GM12878 (cell line): ENCODE results near the gene PXDC1. TPM values are rescaled to one million over a fixed set of nuclear protein-coding genes. Genes with fewer than 3 reads are reported as not detected.

Experiments used
- ATAC-seq: fragments of 200-7000 bp; cut with Tn5 transposase; 3 replicates; pipeline ENCODE4 v1.9.1; 2020; ENCODE audit warnings: mild to moderate bottlenecking, moderate library complexity
- BruUV-seq: library from RNA; stranded (reverse); fragments of 400-500 nt; replicated peaks from 2 replicates; lab custom pipeline; 2021; lab: Mats Ljungman, UMichigan
- CTCF ChIA-PET: fragments of 300-600 bp; sonication (Branson Sonifier 250); formaldehyde crosslinking; extraction: SDS; loops from one replicate; lab custom pipeline; 2021; ENCODE audit warnings: inconsistent platforms; lab: Yijun Ruan, JAX
- POLR2A ChIA-PET: fragments of 350-600 bp; formaldehyde crosslinking; extraction: SDS; loops from one replicate; lab custom pipeline; 2021; ENCODE audit warnings: inconsistent platforms; lab: Charles Lee
- RAD21 ChIA-PET: fragments of 300-600 bp; sonication (Branson Sonifier 250); formaldehyde crosslinking; loops from one replicate; lab custom pipeline; 2023; ENCODE audit warnings: antibody characterized with exemption; ENCODE audit not compliant: unreplicated experiment; lab: Charles Lee
- SMC1A ChIA-PET: fragments of 300-600 bp; sonication (Branson Sonifier 250); formaldehyde crosslinking; loops from one replicate; lab custom pipeline; 2023; ENCODE audit not compliant: unreplicated experiment, uncharacterized antibody; lab: Charles Lee
- DNase-seq: peaks from one replicate; pipeline ENCODE4 v3.0.0-alpha.2; 2011; ENCODE audit warnings: low read depth, low spot score
- FAIRE-seq: peaks from 3 replicates; lab custom pipeline; 2011; peaks lifted over from hg19 to GRCh38; lab: Jason Lieb, UNC
- H2AFZ ChIP-seq: 2 replicates; pipeline ENCODE4 v1.6.0; 2011; ENCODE audit warnings: low read depth, low read length, control low read depth; ENCODE audit not compliant: control insufficient read depth
- H3K27ac ChIP-seq: 2 replicates; pipeline ENCODE4 v1.5.1; 2011; ENCODE audit warnings: control low read depth; ENCODE audit not compliant: control insufficient read depth, insufficient read depth
- H3K27me3 ChIP-seq, 2 experiments: replicated peaks in 1 of 2; 2 replicates each; pipeline versions ENCODE4 v1.6.0 to v1.6.1; 2011; ENCODE audit warnings: low read length in 1 of 2; ENCODE audit not compliant: control insufficient read depth in 2 of 2, insufficient read depth in 2 of 2
- H3K36me3 ChIP-seq, 2 experiments: 2 replicates each; pipeline ENCODE4 v1.5.1; 2011; ENCODE audit warnings: low read length in 1 of 2; ENCODE audit not compliant: control insufficient read depth in 2 of 2, insufficient read depth in 2 of 2
- H3K4me1 ChIP-seq: 2 replicates; pipeline ENCODE4 v1.6.1; 2011; ENCODE audit warnings: mild to moderate bottlenecking, low read length, moderate library complexity, mixed read lengths; ENCODE audit not compliant: control insufficient read depth, insufficient read depth
- H3K4me2 ChIP-seq: 2 replicates; pipeline ENCODE4 v1.6.0; 2011; ENCODE audit warnings: control low read depth; ENCODE audit not compliant: control insufficient read depth, insufficient read depth
- H3K4me3 ChIP-seq: fragments of 200-600 bp; sonication (generic); 2 replicates; pipeline ENCODE4 v1.5.1; 2016
- H3K79me2 ChIP-seq: 2 replicates; pipeline ENCODE4 v1.6.0; 2011; ENCODE audit warnings: low read length; ENCODE audit not compliant: control insufficient read depth, insufficient read depth
- H3K9ac ChIP-seq: 2 replicates; pipeline ENCODE4 v1.8.0; 2011; ENCODE audit warnings: low read length, control low read depth, mixed read lengths; ENCODE audit not compliant: control insufficient read depth, insufficient read depth
- H3K9me3 ChIP-seq: replicated peaks from 3 replicates; pipeline ENCODE4 v1.5.1; 2011; ENCODE audit warnings: mild to moderate bottlenecking, low read length; ENCODE audit not compliant: control insufficient read depth, insufficient read depth
- H4K20me1 ChIP-seq: 2 replicates; pipeline ENCODE4 v1.6.0; 2011; ENCODE audit not compliant: control insufficient read depth, insufficient read depth
- ATF7 ChIP-seq: fragments of 450-650 bp; IDR thresholded peaks from 2 replicates; pipeline ENCODE4 v1.6.1; 2016; ENCODE audit warnings: low read depth, mild to moderate bottlenecking
- GABPA ChIP-seq: IDR thresholded peaks from 2 replicates; pipeline ENCODE4 v1.6.1; 2014; ENCODE audit warnings: antibody characterized with exemption, low read depth, mild to moderate bottlenecking, inconsistent platforms
- MXI1 ChIP-seq: fragments of 150-350 bp; IDR thresholded peaks from 2 replicates; pipeline ENCODE4 v1.6.1; 2011; ENCODE audit warnings: low read depth, mild to moderate bottlenecking, inconsistent platforms, low read length, improper control_type of control experiment
- MYC ChIP-seq: IDR thresholded peaks from 2 replicates; pipeline ENCODE4 v1.6.1; 2011; ENCODE audit warnings: mild to moderate bottlenecking, low read length, moderate library complexity, inconsistent platforms; ENCODE audit not compliant: insufficient read depth, insufficient replicate concordance, insufficient read length, severe bottlenecking
- RBBP5 ChIP-seq: fragments of 200-600 bp; sonication (generic); conservative IDR thresholded peaks from 2 replicates; pipeline ENCODE4 v1.6.1; 2016
- TARDBP ChIP-seq: IDR thresholded peaks from 2 replicates; pipeline ENCODE4 v1.6.1; 2016; ENCODE audit warnings: borderline replicate concordance
- ZSCAN29 ChIP-seq: fragments of 450-650 bp; IDR thresholded peaks from 2 replicates; pipeline ENCODE4 v1.6.1; 2017; ENCODE audit warnings: mild to moderate bottlenecking, moderate library complexity
- WGBS: methylation state at CpG from one replicate; pipeline ENCODE4 v1.1.6; 2016; ENCODE audit warnings: low lambda C conversion rate; ENCODE audit not compliant: insufficient replicate concordance, insufficient coverage; ENCODE audit errors: missing lambda C conversion rate; 5-methylcytosine and 5-hydroxymethylcytosine counted together
- in situ Hi-C: fragments of 300-500 bp; cut with MboI; formaldehyde crosslinking; loops from 9 replicates; pipeline ENCODE4 v1.14.3; 2018; ENCODE audit warnings: mixed read lengths
- intact Hi-C: fragments of 100-400 bp; cut with micrococcal nuclease; formaldehyde crosslinking; loops from one replicate; pipeline ENCODE4 v1.14.2; 2022; ENCODE audit not compliant: unreplicated experiment
- polyA plus RNA-seq, 11 experiments: library from polyadenylated mRNA; depleted of rRNA in 4 of 11; unstranded in 6 of 11; stranded (reverse) in 5 of 11; fragments of >200 nt; fragmentation: Nextera tagmentation in 4 of 11; fragmentation: Illumina TruSeq in 1 of 11; extraction: Ambion mirVana in 4 of 11; extraction: Trizol in 1 of 11; gene quantifications; 1 replicate in 1 of 11; 2 replicates in 10 of 11; pipeline versions ENCODE4 v1.2.1 to v1.2.3, GENCODE V29; 2011 to 2016; ENCODE audit warnings: inconsistent platforms in 2 of 11, missing spikeins in 2 of 11, low read depth in 1 of 11
- total RNA-seq, 4 experiments: library from RNA; depleted of rRNA in 3 of 4; stranded (reverse); fragments of >200 nt in 3 of 4; fragmentation: Illumina TruSeq in 1 of 4; extraction: Trizol in 1 of 4; gene quantifications; 2 replicates each; pipeline versions ENCODE4 v1.2.1 to v1.2.3, GENCODE V29; 2013 to 2021
- TF ChIP-seq, protein P1 (sequence below): IDR thresholded peaks from 2 replicates; pipeline ENCODE4 v1.6.1; 2012; ENCODE audit warnings: low read depth, low read length, improper control_type of control experiment
- TF ChIP-seq, protein P2 (sequence below): fragments of 450-650 bp; IDR thresholded peaks from 2 replicates; pipeline ENCODE4 v1.6.1; 2018; ENCODE audit warnings: borderline replicate concordance, mild to moderate bottlenecking; ENCODE audit not compliant: partially characterized antibody
- TF ChIP-seq, protein P3 (sequence below): fragments of 450-650 bp; formaldehyde crosslinking; IDR thresholded peaks from 2 replicates; pipeline ENCODE4 v1.4.0; 2022; ENCODE audit warnings: mild to moderate bottlenecking, moderate library complexity
- TF ChIP-seq, protein P4 (sequence below): IDR thresholded peaks from 2 replicates; pipeline ENCODE4 v1.6.1; 2011; ENCODE audit warnings: borderline replicate concordance, low read depth, mild to moderate bottlenecking, moderate library complexity, mixed read lengths, low read length; ENCODE audit not compliant: insufficient read depth; ENCODE audit errors: extremely low read length
- TF ChIP-seq, protein P5 (sequence below): fragments of 450-650 bp; IDR thresholded peaks from 2 replicates; pipeline ENCODE4 v1.6.1; 2017; ENCODE audit warnings: antibody characterized with exemption, mild to moderate bottlenecking, moderate library complexity

Gene PXDC1
- total and polyA plus RNA-seq, 10 of the 15 experiments (the other 5 are each of a cell fraction or from before 2014, with no cell fraction given), result 0.03 to 0.72 (median 0.32) TPM; not detected in 2

DNA sequence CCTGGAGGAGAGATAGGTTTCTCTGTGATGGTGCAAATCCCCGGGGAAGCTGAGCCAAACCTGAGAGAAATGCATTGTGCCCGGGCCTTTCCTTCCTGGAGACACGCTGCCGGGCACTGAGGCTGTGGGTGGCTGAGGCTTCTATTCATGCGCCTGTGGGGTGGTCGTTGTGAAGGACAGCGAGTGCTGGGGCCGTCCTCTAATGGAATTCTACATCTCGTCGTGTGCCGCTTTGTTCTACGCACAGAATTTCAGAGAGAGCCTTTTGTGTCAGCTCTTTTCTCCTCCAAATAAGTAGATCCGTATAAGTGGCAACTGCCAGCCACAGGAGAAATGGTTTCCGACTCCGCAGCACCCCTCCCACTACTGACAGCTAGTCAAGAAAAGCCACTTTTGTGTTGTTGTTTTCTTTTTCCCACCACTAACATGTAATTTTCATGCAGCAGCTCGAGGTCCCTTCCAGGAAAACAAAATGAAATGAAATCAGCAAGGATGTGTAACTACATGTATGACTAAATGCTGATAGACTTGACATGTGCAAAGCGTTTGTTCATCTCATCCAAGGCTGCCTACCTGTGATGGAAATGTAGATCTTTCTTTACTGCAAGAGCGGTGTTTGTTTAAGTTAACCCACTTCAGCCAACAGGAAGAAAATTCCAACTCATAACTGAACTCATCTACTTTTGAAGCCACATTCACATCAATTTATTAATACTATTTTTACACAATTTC, 26.4 kb upstream of the PXDC1 start:
- POLR2A ChIA-PET, result no interaction called here
- Histone ChIP-seq H3K4me3 (no peak overlapping the region), H2AFZ (no peak overlapping the region), H3K4me2 (no peak overlapping the region), H3K9me3 (no peaks in the 10 kb centered on the region), H3K9ac (no peak overlapping the region), H3K27me3 (peaks cover 0 to 1% of the 10 kb centered on the region in 2 experiments; a peak in 2 of 4 replicates), H3K27ac (no peak overlapping the region), H4K20me1 (no peaks in the 10 kb centered on the region), H3K4me1 (no peaks in the 10 kb centered on the region), H3K79me2 (no peaks in the 10 kb centered on the region), H3K36me3 (no peaks in the 10 kb centered on the region)
- no peak for ATAC-seq
- no TSS peak for BruUV-seq
- no peak for FAIRE-seq
- SMC1A ChIA-PET, result no interaction called here
- RAD21 ChIA-PET, result no interaction called here
- 45% methylated on average over 18 of the region's 18 CpGs for WGBS
- no peak for DNase-seq
- in situ Hi-C loops, result no loop called here
- intact Hi-C loops, result no loop called here
- CTCF ChIA-PET, result no interaction called here
- no peak for TF ChIP-seq GABPA
- no peak for TF ChIP-seq MYC
- TF ChIP-seq ZSCAN29, result no peak
- TF ChIP-seq, protein P1, sequence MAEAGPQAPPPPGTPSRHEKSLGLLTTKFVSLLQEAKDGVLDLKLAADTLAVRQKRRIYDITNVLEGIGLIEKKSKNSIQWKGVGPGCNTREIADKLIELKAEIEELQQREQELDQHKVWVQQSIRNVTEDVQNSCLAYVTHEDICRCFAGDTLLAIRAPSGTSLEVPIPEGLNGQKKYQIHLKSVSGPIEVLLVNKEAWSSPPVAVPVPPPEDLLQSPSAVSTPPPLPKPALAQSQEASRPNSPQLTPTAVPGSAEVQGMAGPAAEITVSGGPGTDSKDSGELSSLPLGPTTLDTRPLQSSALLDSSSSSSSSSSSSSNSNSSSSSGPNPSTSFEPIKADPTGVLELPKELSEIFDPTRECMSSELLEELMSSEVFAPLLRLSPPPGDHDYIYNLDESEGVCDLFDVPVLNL, result no peak
- no peak for TF ChIP-seq MXI1
- TF ChIP-seq RBBP5, result no peak
- no peak for TF ChIP-seq ATF7
- TF ChIP-seq, protein P2, sequence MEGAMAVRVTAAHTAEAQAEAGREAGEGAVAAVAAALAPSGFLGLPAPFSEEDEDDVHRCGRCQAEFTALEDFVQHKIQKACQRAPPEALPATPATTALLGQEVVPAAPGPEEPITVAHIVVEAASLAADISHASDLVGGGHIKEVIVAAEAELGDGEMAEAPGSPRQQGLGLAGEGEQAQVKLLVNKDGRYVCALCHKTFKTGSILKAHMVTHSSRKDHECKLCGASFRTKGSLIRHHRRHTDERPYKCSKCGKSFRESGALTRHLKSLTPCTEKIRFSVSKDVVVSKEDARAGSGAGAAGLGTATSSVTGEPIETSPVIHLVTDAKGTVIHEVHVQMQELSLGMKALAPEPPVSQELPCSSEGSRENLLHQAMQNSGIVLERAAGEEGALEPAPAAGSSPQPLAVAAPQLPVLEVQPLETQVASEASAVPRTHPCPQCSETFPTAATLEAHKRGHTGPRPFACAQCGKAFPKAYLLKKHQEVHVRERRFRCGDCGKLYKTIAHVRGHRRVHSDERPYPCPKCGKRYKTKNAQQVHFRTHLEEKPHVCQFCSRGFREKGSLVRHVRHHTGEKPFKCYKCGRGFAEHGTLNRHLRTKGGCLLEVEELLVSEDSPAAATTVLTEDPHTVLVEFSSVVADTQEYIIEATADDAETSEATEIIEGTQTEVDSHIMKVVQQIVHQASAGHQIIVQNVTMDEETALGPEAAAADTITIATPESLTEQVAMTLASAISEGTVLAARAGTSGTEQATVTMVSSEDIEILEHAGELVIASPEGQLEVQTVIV, result no peak
- no peak for TF ChIP-seq TARDBP
- TF ChIP-seq, protein P3, sequence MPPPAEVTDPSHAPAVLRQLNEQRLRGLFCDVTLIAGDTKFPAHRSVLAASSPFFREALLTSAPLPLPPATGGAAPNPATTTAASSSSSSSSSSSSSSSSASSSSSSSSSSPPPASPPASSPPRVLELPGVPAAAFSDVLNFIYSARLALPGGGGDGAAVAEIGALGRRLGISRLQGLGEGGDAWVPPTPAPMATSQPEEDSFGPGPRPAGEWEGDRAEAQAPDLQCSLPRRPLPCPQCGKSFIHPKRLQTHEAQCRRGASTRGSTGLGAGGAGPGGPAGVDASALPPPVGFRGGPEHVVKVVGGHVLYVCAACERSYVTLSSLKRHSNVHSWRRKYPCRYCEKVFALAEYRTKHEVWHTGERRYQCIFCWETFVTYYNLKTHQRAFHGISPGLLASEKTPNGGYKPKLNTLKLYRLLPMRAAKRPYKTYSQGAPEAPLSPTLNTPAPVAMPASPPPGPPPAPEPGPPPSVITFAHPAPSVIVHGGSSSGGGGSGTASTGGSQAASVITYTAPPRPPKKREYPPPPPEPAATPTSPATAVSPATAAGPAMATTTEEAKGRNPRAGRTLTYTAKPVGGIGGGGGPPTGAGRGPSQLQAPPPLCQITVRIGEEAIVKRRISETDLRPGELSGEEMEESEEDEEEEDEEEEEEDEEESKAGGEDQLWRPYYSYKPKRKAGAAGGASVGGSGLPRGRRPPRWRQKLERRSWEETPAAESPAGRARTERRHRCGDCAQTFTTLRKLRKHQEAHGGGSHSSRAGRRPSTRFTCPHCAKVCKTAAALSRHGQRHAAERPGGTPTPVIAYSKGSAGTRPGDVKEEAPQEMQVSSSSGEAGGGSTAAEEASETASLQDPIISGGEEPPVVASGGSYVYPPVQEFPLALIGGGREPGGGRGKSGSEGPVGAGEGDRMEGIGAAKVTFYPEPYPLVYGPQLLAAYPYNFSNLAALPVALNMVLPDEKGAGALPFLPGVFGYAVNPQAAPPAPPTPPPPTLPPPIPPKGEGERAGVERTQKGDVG (CRISPR knock-in tag), result no peak
- TF ChIP-seq, protein P4, sequence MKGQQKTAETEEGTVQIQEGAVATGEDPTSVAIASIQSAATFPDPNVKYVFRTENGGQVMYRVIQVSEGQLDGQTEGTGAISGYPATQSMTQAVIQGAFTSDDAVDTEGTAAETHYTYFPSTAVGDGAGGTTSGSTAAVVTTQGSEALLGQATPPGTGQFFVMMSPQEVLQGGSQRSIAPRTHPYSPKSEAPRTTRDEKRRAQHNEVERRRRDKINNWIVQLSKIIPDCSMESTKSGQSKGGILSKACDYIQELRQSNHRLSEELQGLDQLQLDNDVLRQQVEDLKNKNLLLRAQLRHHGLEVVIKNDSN, result no peak
- TF ChIP-seq, protein P5, sequence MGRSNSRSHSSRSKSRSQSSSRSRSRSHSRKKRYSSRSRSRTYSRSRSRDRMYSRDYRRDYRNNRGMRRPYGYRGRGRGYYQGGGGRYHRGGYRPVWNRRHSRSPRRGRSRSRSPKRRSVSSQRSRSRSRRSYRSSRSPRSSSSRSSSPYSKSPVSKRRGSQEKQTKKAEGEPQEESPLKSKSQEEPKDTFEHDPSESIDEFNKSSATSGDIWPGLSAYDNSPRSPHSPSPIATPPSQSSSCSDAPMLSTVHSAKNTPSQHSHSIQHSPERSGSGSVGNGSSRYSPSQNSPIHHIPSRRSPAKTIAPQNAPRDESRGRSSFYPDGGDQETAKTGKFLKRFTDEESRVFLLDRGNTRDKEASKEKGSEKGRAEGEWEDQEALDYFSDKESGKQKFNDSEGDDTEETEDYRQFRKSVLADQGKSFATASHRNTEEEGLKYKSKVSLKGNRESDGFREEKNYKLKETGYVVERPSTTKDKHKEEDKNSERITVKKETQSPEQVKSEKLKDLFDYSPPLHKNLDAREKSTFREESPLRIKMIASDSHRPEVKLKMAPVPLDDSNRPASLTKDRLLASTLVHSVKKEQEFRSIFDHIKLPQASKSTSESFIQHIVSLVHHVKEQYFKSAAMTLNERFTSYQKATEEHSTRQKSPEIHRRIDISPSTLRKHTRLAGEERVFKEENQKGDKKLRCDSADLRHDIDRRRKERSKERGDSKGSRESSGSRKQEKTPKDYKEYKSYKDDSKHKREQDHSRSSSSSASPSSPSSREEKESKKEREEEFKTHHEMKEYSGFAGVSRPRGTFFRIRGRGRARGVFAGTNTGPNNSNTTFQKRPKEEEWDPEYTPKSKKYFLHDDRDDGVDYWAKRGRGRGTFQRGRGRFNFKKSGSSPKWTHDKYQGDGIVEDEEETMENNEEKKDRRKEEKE, result no peak
